SK-N-SH (cell line): ENCODE data around the gene FAM180B. TPM values are rescaled to one million over a fixed set of nuclear protein-coding genes. Genes with fewer than 3 reads are reported as not detected.
A peak's percentile ranks its signal among the peaks of the same experiment; 100 is the strongest.

Experiments
- CTCF ChIA-PET: fragments of 300-600, 350-600 bp; formaldehyde crosslinking; extraction: SDS; loops from one replicate; lab custom pipeline; 2021; lab: Yijun Ruan, JAX
- POLR2A ChIA-PET: fragments of 350-600 bp; sonication (Branson Sonifier 250); formaldehyde crosslinking; extraction: SDS; loops from one replicate; lab custom pipeline; 2020; ENCODE audit warnings: antibody characterized with exemption, inconsistent platforms; lab: Yijun Ruan, JAX
- DNase-seq: peaks from one replicate; pipeline ENCODE4 v3.0.0; 2012
- H2AFZ ChIP-seq: fragments of 200-600 bp; sonication (generic); 2 replicates; pipeline ENCODE4 v1.8.1; 2016; ENCODE audit warnings: antibody characterized with exemption, mild to moderate bottlenecking, low read depth
- H3F3A ChIP-seq: fragments of 200-600 bp; sonication (generic); replicated peaks from 2 replicates; pipeline ENCODE3; 2016; ENCODE audit warnings: antibody characterized with exemption, mild to moderate bottlenecking; ENCODE audit not compliant: insufficient read depth
- H3K27ac ChIP-seq, 2 experiments: fragments of 200-500 bp in 1 of 2; fragments of 200-600 bp in 1 of 2; sonication (Bioruptor generic) in 1 of 2; sonication (generic), shearing (Covaris generic) in 1 of 2; 2 replicates each; pipeline versions ENCODE4 v1.5.1 to v1.6.1; 2014 to 2016; ENCODE audit warnings: low read depth in 2 of 2, inconsistent platforms in 1 of 2, low read length in 1 of 2, mild to moderate bottlenecking in 1 of 2, mixed read lengths in 1 of 2
- H3K27me3 ChIP-seq: fragments of 200-600 bp; sonication (generic), shearing (Covaris generic); 2 replicates; pipeline ENCODE4 v1.6.1; 2016; ENCODE audit warnings: mixed run types; ENCODE audit not compliant: insufficient read depth
- H3K36me3 ChIP-seq, 2 experiments: fragments of 200-500 bp in 1 of 2; fragments of 200-600 bp in 1 of 2; sonication (Bioruptor generic) in 1 of 2; sonication (generic) in 1 of 2; replicated peaks in 1 of 2; 2 replicates each; pipeline versions ENCODE3 to v1.5.1; 2014 to 2016; ENCODE audit warnings: low read length in 1 of 2, mild to moderate bottlenecking in 1 of 2; ENCODE audit not compliant: insufficient read depth in 2 of 2, control insufficient read depth in 1 of 2
- H3K4me1 ChIP-seq, 2 experiments: fragments of 200-500 bp in 1 of 2; fragments of 200-600 bp in 1 of 2; sonication (Bioruptor generic) in 1 of 2; sonication (generic), shearing (Covaris generic) in 1 of 2; 2 replicates each; pipeline versions ENCODE4 v1.5.1 to v1.6.1; 2014 to 2016; ENCODE audit warnings: low read depth in 1 of 2, low read length in 1 of 2, mixed run types in 1 of 2; ENCODE audit not compliant: insufficient read depth in 2 of 2, control insufficient read depth in 1 of 2
- H3K4me2 ChIP-seq: fragments of 200-600 bp; sonication (generic), shearing (Covaris generic); 2 replicates; pipeline ENCODE4 v1.6.1; 2017; ENCODE audit warnings: mixed run types
- H3K4me3 ChIP-seq, 2 experiments: fragments of 200-500 bp in 1 of 2; fragments of 200-600 bp in 1 of 2; sonication (Bioruptor generic) in 1 of 2; sonication (generic), shearing (Covaris generic) in 1 of 2; 2 replicates each; pipeline versions ENCODE4 v1.5.1 to v1.8.1; 2014 to 2016; ENCODE audit warnings: low read depth in 2 of 2, inconsistent platforms in 1 of 2, low read length in 1 of 2, mild to moderate bottlenecking in 1 of 2, mixed read lengths in 1 of 2, moderate library complexity in 1 of 2
- H3K79me2 ChIP-seq: fragments of 200-600 bp; sonication (generic); 2 replicates; pipeline ENCODE4 v1.8.1; 2017; ENCODE audit warnings: mild to moderate bottlenecking; ENCODE audit not compliant: insufficient read depth
- H3K9ac ChIP-seq: fragments of 200-600 bp; sonication (generic); 2 replicates; pipeline ENCODE4 v1.6.1; 2017; ENCODE audit warnings: mixed run types
- H3K9me2 ChIP-seq: fragments of 200-600 bp; sonication (generic); 2 replicates; pipeline ENCODE4 v1.6.1; 2017; ENCODE audit warnings: mixed run types
- H3K9me3 ChIP-seq: fragments of 200-600 bp; sonication (generic); 2 replicates; pipeline ENCODE4 v1.6.1; 2017; ENCODE audit warnings: mixed run types, mild to moderate bottlenecking, moderate library complexity
- H4K20me1 ChIP-seq: fragments of 200-600 bp; sonication (generic); 2 replicates; pipeline ENCODE4 v1.6.1; 2017; ENCODE audit warnings: mild to moderate bottlenecking, mixed run types; ENCODE audit not compliant: insufficient read depth
- CHD2 ChIP-seq: fragments of 150-350 bp; IDR thresholded peaks from 2 replicates; pipeline ENCODE4 v1.6.1; 2018; ENCODE audit warnings: low read length; ENCODE audit not compliant: partially characterized antibody
- ELF1 ChIP-seq: IDR thresholded peaks from 2 replicates; pipeline ENCODE4 v1.4.0; 2012
- EP300 ChIP-seq, 2 experiments: IDR thresholded peaks; 2 replicates each; pipeline versions ENCODE4 v1.4.0 to v1.6.1; 2012; ENCODE audit warnings: borderline replicate concordance in 1 of 2, low read depth in 1 of 2, low read length in 1 of 2
- GABPA ChIP-seq: IDR thresholded peaks from 2 replicates; pipeline ENCODE4 v1.4.0; 2012; ENCODE audit warnings: low read depth, mild to moderate bottlenecking
- GATA2 ChIP-seq: sonication (generic); formaldehyde crosslinking; IDR thresholded peaks from 2 replicates; pipeline ENCODE4 v1.5.0; 2020; ENCODE audit warnings: mild to moderate bottlenecking, missing genetic modification reagents
- JUND ChIP-seq: IDR thresholded peaks from 2 replicates; pipeline ENCODE4 v1.4.0; 2012
- MXI1 ChIP-seq: IDR thresholded peaks from 2 replicates; pipeline ENCODE4 v1.6.1; 2012; ENCODE audit warnings: mild to moderate bottlenecking, low read depth, low read length, improper control_type of control experiment
- NRF1 ChIP-seq: IDR thresholded peaks from 2 replicates; pipeline ENCODE4 v1.6.1; 2012; ENCODE audit warnings: low read depth, mild to moderate bottlenecking, low read length
- RAD21 ChIP-seq: IDR thresholded peaks from 2 replicates; pipeline ENCODE4 v1.6.1; 2012; ENCODE audit warnings: mild to moderate bottlenecking, low read length
- RXRA ChIP-seq: IDR thresholded peaks from 2 replicates; pipeline ENCODE4 v1.4.0; 2012; ENCODE audit warnings: low read depth, mild to moderate bottlenecking, borderline replicate concordance
- SIN3A ChIP-seq: IDR thresholded peaks from 2 replicates; pipeline ENCODE4 v1.6.1; 2012; ENCODE audit warnings: low read depth, mild to moderate bottlenecking, low read length, moderate library complexity, borderline replicate concordance
- TCF12 ChIP-seq: IDR thresholded peaks from 2 replicates; pipeline ENCODE4 v1.4.0; 2012
- TEAD4 ChIP-seq: IDR thresholded peaks from 2 replicates; pipeline ENCODE4 v1.4.0; 2012; ENCODE audit warnings: mild to moderate bottlenecking, borderline replicate concordance; ENCODE audit not compliant: insufficient read depth
- WGBS: methylation state at CpG from one replicate; pipeline ENCODE4 v1.1.6; 2017; ENCODE audit warnings: low lambda C conversion rate; 5-methylcytosine and 5-hydroxymethylcytosine counted together
- polyA plus RNA-seq, 3 experiments: library from polyadenylated mRNA; depleted of rRNA; stranded (reverse); fragments of >200 nt; gene quantifications; 2 replicates each; pipeline ENCODE4 v1.2.3, GENCODE V29; 2012
- TF ChIP-seq, protein P1 (sequence below): IDR thresholded peaks from 2 replicates; pipeline ENCODE4 v1.6.1; 2012; ENCODE audit warnings: mild to moderate bottlenecking, low read depth, low read length, moderate library complexity
- TF ChIP-seq, protein P2 (sequence below): IDR thresholded peaks from 2 replicates; pipeline ENCODE4 v1.4.0; 2012; ENCODE audit warnings: low read depth, borderline replicate concordance
- TF ChIP-seq, protein P3 (sequence below): IDR thresholded peaks from 2 replicates; pipeline ENCODE4; 2012
- TF ChIP-seq, protein P4 (sequence below): IDR thresholded peaks from 2 replicates; pipeline ENCODE4 v1.4.0; 2012; ENCODE audit warnings: low read depth
- TF ChIP-seq, protein P5 (sequence below): IDR thresholded peaks from 2 replicates; pipeline ENCODE4 v1.4.0; 2012; ENCODE audit warnings: low read depth, borderline replicate concordance

The FAM180B gene
- polyA plus RNA-seq, 1 of the 3 experiments (the other 2 are of a cell fraction), result not detected

DNA sequence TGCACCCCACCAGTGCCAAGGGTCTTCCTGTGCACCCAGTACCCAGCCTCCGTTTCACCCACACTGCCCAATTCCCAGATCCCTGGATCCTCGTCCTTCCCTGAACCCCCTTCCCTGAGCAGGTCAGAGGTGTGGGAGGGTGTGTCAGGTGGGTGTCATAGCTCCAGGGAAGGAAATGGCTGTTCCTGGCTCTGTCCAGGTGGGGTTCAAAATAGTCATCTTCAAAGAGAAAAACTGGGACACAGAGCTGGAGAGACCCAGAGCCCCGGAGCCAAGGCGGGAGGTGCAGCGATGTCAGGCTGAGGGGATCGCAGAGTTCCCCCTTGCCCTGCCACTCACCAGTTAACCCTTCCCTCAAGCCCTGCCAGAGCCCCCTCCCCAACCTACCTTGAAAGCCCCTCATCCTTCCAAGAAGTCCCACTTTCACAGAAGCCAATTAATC is 7.0 kb downstream of the FAM180B start:
- DNase-seq, result peak; percentile 57
- Histone ChIP-seq H3K9me2 (no peaks in the 10 kb centered on the region), H3K9me3 (no peaks in the 10 kb centered on the region), H3K4me1 (peaks cover 0 to 9% of the 10 kb centered on the region in 2 experiments; a peak in 1 of 4 replicates), H3K4me2 (peak overlapping the region; percentile 88), H3K27ac (no peak overlapping the region), H3K4me3 (peak overlapping the region; percentile 54 to 67), H3K79me2 (no peaks in the 10 kb centered on the region), H3K27me3 (peaks cover 13% of the 10 kb centered on the region; the same call in 1 of the 2 replicates), H3F3A (no peaks in the 10 kb centered on the region), H3K36me3 (no peaks in the 10 kb centered on the region), H2AFZ (peak overlapping the region; percentile 78; the same call in 1 of the 2 replicates), H4K20me1 (no peaks in the 10 kb centered on the region), H3K9ac (peak overlapping the region; percentile 17; the same call in 1 of the 2 replicates)
- POLR2A ChIA-PET, result no interaction called here
- TF ChIP-seq GATA2 (CRISPR knock-in tag), result no peak
- no peak for TF ChIP-seq NRF1
- CTCF ChIA-PET, result interaction anchor here (1.5 kb wide), 1 partner anchor 15 kb away, joined by 3 read pairs; no protein-coding TSS in a partner anchor
- WGBS, result 46% methylated on average over 5 of the region's 6 CpGs

DNA sequence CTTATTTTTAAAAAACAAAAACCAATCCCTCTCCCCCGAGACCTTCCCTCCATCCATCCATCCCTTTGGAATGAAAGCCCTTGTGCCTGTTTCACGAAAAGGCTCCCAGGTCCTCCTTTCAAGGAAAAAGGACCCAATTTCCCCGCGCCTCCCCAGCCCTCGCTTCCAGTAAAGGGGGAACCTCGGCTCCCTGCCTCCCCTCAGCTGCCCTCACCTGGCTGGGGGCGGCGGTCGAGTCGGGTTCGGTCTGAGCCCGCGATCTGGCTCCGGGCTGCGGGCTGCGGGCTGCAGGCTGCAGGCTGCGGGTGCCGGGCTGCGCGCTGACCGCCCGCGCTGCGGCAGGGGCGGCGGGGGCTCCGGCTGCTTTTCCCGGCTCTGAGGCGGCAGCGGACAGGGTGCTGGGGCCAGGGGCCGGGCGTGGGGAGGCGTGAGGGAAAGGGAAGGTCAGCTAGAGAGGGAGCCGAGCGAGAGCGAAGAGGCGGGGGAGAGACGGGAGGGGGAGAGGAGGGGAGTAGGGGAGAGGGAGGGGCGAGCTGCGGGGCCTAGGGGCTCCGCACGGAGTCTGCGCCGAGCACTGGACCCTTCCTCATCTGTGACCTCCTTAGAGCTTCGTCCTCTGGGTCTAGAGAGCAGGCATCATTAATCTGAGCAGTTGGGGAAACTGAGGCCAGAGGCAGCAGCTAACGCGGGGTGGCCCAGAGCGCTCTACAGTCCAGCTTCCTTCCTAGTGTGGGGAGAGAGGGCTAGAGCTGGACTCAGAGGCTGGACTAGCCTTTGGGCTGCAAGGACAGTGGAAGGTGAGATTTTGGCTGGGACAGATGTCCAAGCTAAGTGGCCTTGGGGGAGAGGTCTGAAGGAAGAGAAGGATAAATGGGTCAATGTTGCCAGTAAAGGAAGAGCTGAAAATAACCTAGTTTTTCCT is 7.7 kb downstream of the FAM180B start, which contains the start of gene C1QTNF4:
C1QTNF4 (minus strand) TSS at position 478 of the 922 bp plus-strand sequence. CDS start 3,601 bp downstream, outside the sequence.
- Histone ChIP-seq H3K36me3 (no peaks in the 10 kb centered on the region), H3K4me1 (peaks cover 0 to 9% of the 10 kb centered on the region in 2 experiments; a peak in 1 of 4 replicates), H3K27me3 (peaks cover 13% of the 10 kb centered on the region; the same call in 1 of the 2 replicates), H2AFZ (peak within 1 kb of the TSS; percentile 78; the same call in 1 of the 2 replicates), H3K9ac (peak within 1 kb of the TSS; percentile 17; the same call in 1 of the 2 replicates), H3K9me3 (no peaks in the 10 kb centered on the region), H3K4me2 (peak within 1 kb of the TSS; percentile 88), H4K20me1 (no peaks in the 10 kb centered on the region), H3K79me2 (no peaks in the 10 kb centered on the region), H3K27ac (no peak within 1 kb of the TSS), H3K9me2 (no peaks in the 10 kb centered on the region), H3F3A (no peaks in the 10 kb centered on the region), H3K4me3 (peak within 1 kb of the TSS; percentile 54 to 67)
- POLR2A ChIA-PET, result no interaction called here
- DNase-seq, result peak; percentile 86
- 10% methylated on average over 48 of the region's 48 CpGs for WGBS
- CTCF ChIA-PET, result interaction anchor here (0.8 to 1.8 kb wide), 6 partner anchors 14 to 182 kb away, joined by 3 to 7 read pairs (median 4); no protein-coding TSS in a partner anchor
- TF ChIP-seq CHD2 (no peak), ELF1 (no peak), JUND (no peak), GABPA (no peak), TCF12 (no peak), NRF1 (no peak), SIN3A (no peak), GATA2 (CRISPR knock-in tag) (no peak), RXRA (no peak), MXI1 (no peak), RAD21 (no peak), EP300 (IDR thresholded peaks at IDR 0.05; ENCODE audit: borderline replicate concordance in 1 of 2, low read depth in 1 of 2, low read length in 1 of 2) (no peak), TEAD4 (no peak)
- TF ChIP-seq, protein P1, sequence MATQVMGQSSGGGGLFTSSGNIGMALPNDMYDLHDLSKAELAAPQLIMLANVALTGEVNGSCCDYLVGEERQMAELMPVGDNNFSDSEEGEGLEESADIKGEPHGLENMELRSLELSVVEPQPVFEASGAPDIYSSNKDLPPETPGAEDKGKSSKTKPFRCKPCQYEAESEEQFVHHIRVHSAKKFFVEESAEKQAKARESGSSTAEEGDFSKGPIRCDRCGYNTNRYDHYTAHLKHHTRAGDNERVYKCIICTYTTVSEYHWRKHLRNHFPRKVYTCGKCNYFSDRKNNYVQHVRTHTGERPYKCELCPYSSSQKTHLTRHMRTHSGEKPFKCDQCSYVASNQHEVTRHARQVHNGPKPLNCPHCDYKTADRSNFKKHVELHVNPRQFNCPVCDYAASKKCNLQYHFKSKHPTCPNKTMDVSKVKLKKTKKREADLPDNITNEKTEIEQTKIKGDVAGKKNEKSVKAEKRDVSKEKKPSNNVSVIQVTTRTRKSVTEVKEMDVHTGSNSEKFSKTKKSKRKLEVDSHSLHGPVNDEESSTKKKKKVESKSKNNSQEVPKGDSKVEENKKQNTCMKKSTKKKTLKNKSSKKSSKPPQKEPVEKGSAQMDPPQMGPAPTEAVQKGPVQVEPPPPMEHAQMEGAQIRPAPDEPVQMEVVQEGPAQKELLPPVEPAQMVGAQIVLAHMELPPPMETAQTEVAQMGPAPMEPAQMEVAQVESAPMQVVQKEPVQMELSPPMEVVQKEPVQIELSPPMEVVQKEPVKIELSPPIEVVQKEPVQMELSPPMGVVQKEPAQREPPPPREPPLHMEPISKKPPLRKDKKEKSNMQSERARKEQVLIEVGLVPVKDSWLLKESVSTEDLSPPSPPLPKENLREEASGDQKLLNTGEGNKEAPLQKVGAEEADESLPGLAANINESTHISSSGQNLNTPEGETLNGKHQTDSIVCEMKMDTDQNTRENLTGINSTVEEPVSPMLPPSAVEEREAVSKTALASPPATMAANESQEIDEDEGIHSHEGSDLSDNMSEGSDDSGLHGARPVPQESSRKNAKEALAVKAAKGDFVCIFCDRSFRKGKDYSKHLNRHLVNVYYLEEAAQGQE, result no peak
- TF ChIP-seq, protein P2, sequence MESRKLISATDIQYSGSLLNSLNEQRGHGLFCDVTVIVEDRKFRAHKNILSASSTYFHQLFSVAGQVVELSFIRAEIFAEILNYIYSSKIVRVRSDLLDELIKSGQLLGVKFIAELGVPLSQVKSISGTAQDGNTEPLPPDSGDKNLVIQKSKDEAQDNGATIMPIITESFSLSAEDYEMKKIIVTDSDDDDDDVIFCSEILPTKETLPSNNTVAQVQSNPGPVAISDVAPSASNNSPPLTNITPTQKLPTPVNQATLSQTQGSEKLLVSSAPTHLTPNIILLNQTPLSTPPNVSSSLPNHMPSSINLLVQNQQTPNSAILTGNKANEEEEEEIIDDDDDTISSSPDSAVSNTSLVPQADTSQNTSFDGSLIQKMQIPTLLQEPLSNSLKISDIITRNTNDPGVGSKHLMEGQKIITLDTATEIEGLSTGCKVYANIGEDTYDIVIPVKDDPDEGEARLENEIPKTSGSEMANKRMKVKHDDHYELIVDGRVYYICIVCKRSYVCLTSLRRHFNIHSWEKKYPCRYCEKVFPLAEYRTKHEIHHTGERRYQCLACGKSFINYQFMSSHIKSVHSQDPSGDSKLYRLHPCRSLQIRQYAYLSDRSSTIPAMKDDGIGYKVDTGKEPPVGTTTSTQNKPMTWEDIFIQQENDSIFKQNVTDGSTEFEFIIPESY, result no peak
- TF ChIP-seq, protein P3, sequence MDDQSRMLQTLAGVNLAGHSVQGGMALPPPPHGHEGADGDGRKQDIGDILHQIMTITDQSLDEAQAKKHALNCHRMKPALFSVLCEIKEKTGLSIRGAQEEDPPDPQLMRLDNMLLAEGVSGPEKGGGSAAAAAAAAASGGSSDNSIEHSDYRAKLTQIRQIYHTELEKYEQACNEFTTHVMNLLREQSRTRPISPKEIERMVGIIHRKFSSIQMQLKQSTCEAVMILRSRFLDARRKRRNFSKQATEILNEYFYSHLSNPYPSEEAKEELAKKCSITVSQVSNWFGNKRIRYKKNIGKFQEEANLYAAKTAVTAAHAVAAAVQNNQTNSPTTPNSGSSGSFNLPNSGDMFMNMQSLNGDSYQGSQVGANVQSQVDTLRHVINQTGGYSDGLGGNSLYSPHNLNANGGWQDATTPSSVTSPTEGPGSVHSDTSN, result no peak
- TF ChIP-seq, protein P4, sequence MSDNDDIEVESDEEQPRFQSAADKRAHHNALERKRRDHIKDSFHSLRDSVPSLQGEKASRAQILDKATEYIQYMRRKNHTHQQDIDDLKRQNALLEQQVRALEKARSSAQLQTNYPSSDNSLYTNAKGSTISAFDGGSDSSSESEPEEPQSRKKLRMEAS, result no peak
- TF ChIP-seq, protein P5, sequence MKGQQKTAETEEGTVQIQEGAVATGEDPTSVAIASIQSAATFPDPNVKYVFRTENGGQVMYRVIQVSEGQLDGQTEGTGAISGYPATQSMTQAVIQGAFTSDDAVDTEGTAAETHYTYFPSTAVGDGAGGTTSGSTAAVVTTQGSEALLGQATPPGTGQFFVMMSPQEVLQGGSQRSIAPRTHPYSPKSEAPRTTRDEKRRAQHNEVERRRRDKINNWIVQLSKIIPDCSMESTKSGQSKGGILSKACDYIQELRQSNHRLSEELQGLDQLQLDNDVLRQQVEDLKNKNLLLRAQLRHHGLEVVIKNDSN, result no peak
